Tongue (tissue), 3 donors: ENCODE measurements around the gene CEP95. TPM values are rescaled to one million over a fixed set of nuclear protein-coding genes. Genes with fewer than 3 reads are reported as not detected.
"Not testable (repeated sequence)": the region's sequence is repeated elsewhere in the genome, so short reads cannot be mapped to it uniquely, and the experiment has no call there.

Source experiments
- DNase-seq: peaks from one replicate; pipeline ENCODE4 v3.0.0-alpha.2; 2015
- small RNA-seq: library from RNA; depleted of rRNA; stranded (forward); fragments of <200 nt; gene quantifications from one replicate; pipeline ENCODE3, GENCODE V24; 2014; ENCODE audit warnings: low replicate concordance
- total RNA-seq: library from RNA; depleted of rRNA; stranded (reverse); fragments of >200 nt; gene quantifications from one replicate; pipeline ENCODE4 v1.2.3, GENCODE V29; 2014

CEP95 gene
- total RNA-seq, 1 donor from 2014 or later = 59.7 TPM

- no peak for DNase-seq
Measured at GRCh38 chr17:64574646-64575045, 67.9 kb downstream of the CEP95 start.

- no peak for DNase-seq
Measured at GRCh38 chr17:64575431-64575830, 68.7 kb downstream of the CEP95 start.

- DNase-seq = not testable (repeated sequence)
Measured at GRCh38 chr17:64577025-64577424, 70.2 kb downstream of the CEP95 start.

GRCh38 chr17:64579917-64580316, 73.1 kb downstream of the CEP95 start:
- no peak for DNase-seq

DNA sequence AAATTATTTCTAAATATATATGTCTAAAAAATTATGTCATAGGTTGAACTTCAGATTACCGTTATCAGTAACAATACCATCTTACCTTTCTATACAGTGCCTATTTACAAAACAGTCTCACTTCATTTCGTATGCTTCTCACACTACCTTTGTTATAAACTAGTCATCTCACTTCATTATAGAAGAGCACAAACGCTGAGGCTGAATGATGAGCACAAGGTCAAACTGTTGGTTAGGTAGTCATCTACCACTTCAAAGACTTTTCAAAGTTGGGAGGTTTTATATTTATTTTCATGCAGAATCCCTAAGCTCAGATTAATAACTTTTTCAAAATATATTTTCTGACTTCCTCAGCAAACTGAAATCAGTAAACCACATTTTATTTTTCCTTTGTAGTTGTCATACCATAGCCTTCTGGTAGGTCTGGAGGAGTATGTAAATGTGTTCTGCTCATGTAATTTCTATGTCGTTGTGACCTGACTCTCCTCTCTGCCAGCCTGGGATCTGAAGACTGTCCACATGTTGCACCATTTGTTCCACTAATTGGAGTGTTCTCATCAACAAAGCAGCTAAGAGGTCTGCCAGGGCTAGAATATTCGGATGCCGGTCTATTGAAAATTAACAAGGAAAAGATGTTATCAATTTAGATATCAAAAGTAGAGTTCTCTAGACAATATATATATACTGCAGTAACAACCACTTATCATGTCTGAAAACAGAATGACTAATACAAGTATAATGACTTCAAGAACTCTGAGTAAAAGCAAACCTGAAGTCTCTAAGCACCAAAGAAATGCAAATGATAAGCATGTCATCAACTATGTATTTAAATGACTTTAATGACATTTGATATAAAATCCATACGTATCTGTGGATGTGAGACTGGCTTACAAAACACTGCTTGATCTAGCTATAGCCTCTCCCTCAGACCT, 73.9 kb downstream of the CEP95 start:
- DNase-seq = no peak

DNA sequence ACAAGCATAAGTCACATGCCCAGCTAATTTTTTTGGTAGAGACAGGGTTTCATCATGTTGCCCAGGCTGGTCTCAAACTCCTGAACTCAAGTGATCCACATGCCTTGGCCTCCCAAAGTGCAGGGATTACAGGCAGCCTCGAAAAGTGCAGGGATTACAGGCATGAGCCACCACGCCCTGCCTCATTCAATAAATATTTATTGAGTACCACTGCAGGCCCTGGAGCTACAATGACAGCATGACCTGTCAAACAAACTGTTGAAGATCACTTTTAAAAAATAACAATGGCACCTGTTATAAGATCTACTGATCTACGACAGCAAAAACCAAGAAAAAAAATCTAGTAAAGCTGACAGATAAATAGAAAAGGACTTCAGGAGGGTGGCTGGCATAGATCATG, 76.3 kb downstream of the CEP95 start:
- DNase-seq = no peak

- no peak for DNase-seq
Measured at GRCh38 chr17:64585146-64585545, 78.4 kb downstream of the CEP95 start.

Small RNA genes within 50 kb of the gene (small RNA-seq; reads per million reads assigned to genes)
- gene AC009994.1 = not detected
- gene ATP5MFP4 = not detected

Other genes starting within 250 kb of the CEP95 start
- 39.6 TPM for gene TEX2, start 243.7 kb upstream of the CEP95 start, total RNA-seq
- gene PECAM1, start 116.1 kb upstream of the CEP95 start, total RNA-seq = 81.9 TPM
- 6.9 TPM for gene MILR1, start 57.9 kb upstream of the CEP95 start, total RNA-seq
- 11.9 TPM for gene POLG2, start 9.9 kb upstream of the CEP95 start, total RNA-seq
- gene DDX5, start 688 bp upstream of the CEP95 start, total RNA-seq = 400 TPM
- 43.1 TPM for gene SMURF2, start 155.3 kb downstream of the CEP95 start, total RNA-seq